HepG2 (cell line): Measurements from ENCODE around the gene SIRPA. TPM values are rescaled to one million over a fixed set of nuclear protein-coding genes. Genes with fewer than 3 reads are reported as not detected.

Experiments used
- ATAC-seq: fragments of 200-7000 bp; cut with Tn5 transposase; 3 replicates; pipeline ENCODE4 v1.9.1; 2020; ENCODE audit warnings: mild to moderate bottlenecking, moderate library complexity
- BruUV-seq: library from RNA; stranded (reverse); fragments of 400-500 nt; replicated peaks from 2 replicates; lab custom pipeline; 2021; lab: Mats Ljungman, UMichigan
- CTCF ChIA-PET: fragments of 300-600 bp; formaldehyde crosslinking; extraction: SDS; loops from one replicate; lab custom pipeline; 2021; ENCODE audit warnings: low total read pairs, inconsistent platforms, low intra/inter-chr PET ratio; lab: Yijun Ruan, JAX
- POLR2A ChIA-PET: fragments of 350-600 bp; sonication (Branson Sonifier 250); formaldehyde crosslinking; loops from one replicate; lab custom pipeline; 2020; ENCODE audit warnings: antibody characterized with exemption, inconsistent platforms; lab: Yijun Ruan, JAX
- DNase-seq: peaks from one replicate; pipeline ENCODE4 v3.0.0-alpha.2; 2015; ENCODE audit warnings: low spot score
- FAIRE-seq: peaks from 3 replicates; lab custom pipeline; 2011; peaks lifted over from hg19 to GRCh38; lab: Jason Lieb, UNC
- H2AFZ ChIP-seq: one replicate; pipeline ENCODE4 v1.6.1; 2011; ENCODE audit warnings: low read length, inconsistent platforms
- H3K27ac ChIP-seq: fragments of 300-600 bp; 3 replicates; pipeline ENCODE4 v1.8.0; 2011; ENCODE audit warnings: mixed run types, mild to moderate bottlenecking, mixed read lengths, low read length, inconsistent platforms; ENCODE audit not compliant: insufficient read depth; ENCODE audit errors: extremely low read length
- H3K27me3 ChIP-seq, 2 experiments: fragments of 200-600 bp in 1 of 2; 2 replicates in 1 of 2; 3 replicates in 1 of 2; pipeline versions ENCODE4 v1.6.0 to v1.8.0; 2011; ENCODE audit warnings: low read length in 2 of 2, mild to moderate bottlenecking in 2 of 2, moderate library complexity in 2 of 2, inconsistent platforms in 1 of 2; ENCODE audit not compliant: insufficient read depth in 2 of 2, control insufficient read depth in 1 of 2
- H3K36me3 ChIP-seq, 2 experiments: fragments of 200-600 bp in 1 of 2; replicated peaks in 1 of 2; 2 replicates in 1 of 2; 3 replicates in 1 of 2; pipeline versions ENCODE4 v1.5.1 to v1.8.0; 2011; ENCODE audit warnings: low read length in 2 of 2, inconsistent platforms in 1 of 2; ENCODE audit not compliant: insufficient read depth in 2 of 2, control insufficient read depth in 1 of 2
- H3K4me1 ChIP-seq: 2 replicates; pipeline ENCODE4 v1.5.1; 2012; ENCODE audit warnings: low read length, inconsistent platforms; ENCODE audit not compliant: insufficient read depth
- H3K4me2 ChIP-seq: 2 replicates; pipeline ENCODE4 v1.6.0; 2011; ENCODE audit warnings: low read depth, low read length, inconsistent platforms
- H3K4me3 ChIP-seq, 3 experiments: fragments of 200-600 bp in 1 of 3; sonication (generic), shearing (Covaris generic) in 1 of 3; replicated peaks in 1 of 3; 2 replicates each; pipeline ENCODE4 v1.5.1; 2011 to 2016; ENCODE audit warnings: low read length in 3 of 3, inconsistent platforms in 2 of 3, low read depth in 2 of 3, mild to moderate bottlenecking in 2 of 3, control low read depth in 1 of 3, mixed read lengths in 1 of 3; ENCODE audit not compliant: insufficient read depth in 1 of 3
- H3K79me2 ChIP-seq: one replicate; pipeline ENCODE4 v1.6.1; 2011; ENCODE audit warnings: low read length, inconsistent platforms; ENCODE audit not compliant: insufficient read depth
- H3K9ac ChIP-seq: 2 replicates; pipeline ENCODE4 v1.6.0; 2011; ENCODE audit warnings: mild to moderate bottlenecking, low read depth, low read length, inconsistent platforms; ENCODE audit not compliant: insufficient read depth
- H3K9me3 ChIP-seq: 2 replicates; pipeline ENCODE4 v1.5.1; 2012; ENCODE audit warnings: mild to moderate bottlenecking, low read length
- H4K20me1 ChIP-seq: 2 replicates; pipeline ENCODE4 v1.6.0; 2011; ENCODE audit warnings: inconsistent platforms, mild to moderate bottlenecking, low read length, moderate library complexity; ENCODE audit not compliant: insufficient read depth
- CHD2 ChIP-seq: IDR thresholded peaks from 2 replicates; pipeline ENCODE4 v1.6.1; 2011; ENCODE audit warnings: low read depth, low read length, improper control_type of control experiment
- MTA1 ChIP-seq: sonication (generic); formaldehyde crosslinking; IDR thresholded peaks from 2 replicates; pipeline ENCODE4 v1.4.0; 2020; ENCODE audit warnings: missing genetic modification reagents, mild to moderate bottlenecking, borderline replicate concordance
- ZNF720 ChIP-seq: sonication (generic); formaldehyde crosslinking; IDR thresholded peaks from 2 replicates; pipeline ENCODE4 v1.4.0; 2020; ENCODE audit warnings: missing genetic modification reagents
- WGBS: methylation state at CpG from one replicate; pipeline ENCODE4 v1.1.6; 2017; ENCODE audit warnings: low lambda C conversion rate; 5-methylcytosine and 5-hydroxymethylcytosine counted together
- in situ Hi-C: cut with HindIII; loops from 2 replicates; pipeline ENCODE4 v1.10.0; 2017; ENCODE audit warnings: low pct_unique_long_range_greater_than_20kb; ENCODE audit not compliant: extremely low pct_ligation_motif_present
- intact Hi-C: fragments of 100-400 bp; cut with micrococcal nuclease; formaldehyde crosslinking; loops from one replicate; pipeline ENCODE4 v1.10.0; 2022; ENCODE audit not compliant: unreplicated experiment
- polyA plus RNA-seq, 8 experiments: library from polyadenylated mRNA; depleted of rRNA in 3 of 8; stranded (reverse) in 7 of 8; unstranded in 1 of 8; fragments of >200 nt; fragmentation: Illumina TruSeq in 4 of 8; extraction: Trizol in 4 of 8; gene quantifications; 2 replicates each; pipeline versions ENCODE4 v1.2.1 to v1.2.3, GENCODE V29; 2011 to 2016; ENCODE audit warnings: low read depth in 4 of 8, missing spikeins in 1 of 8, mixed read lengths in 1 of 8; ENCODE audit not compliant: insufficient read depth in 1 of 8
- total RNA-seq, 5 experiments: library from RNA; depleted of rRNA; stranded (reverse); fragments of >200 nt; fragmentation: Illumina TruSeq; extraction: Trizol; gene quantifications; 2 replicates each; pipeline ENCODE4 v1.2.3, GENCODE V29; 2016; ENCODE audit warnings: low read depth in 1 of 5
- TF ChIP-seq, protein P1 (sequence below): sonication (generic); formaldehyde crosslinking; IDR thresholded peaks from 2 replicates; pipeline ENCODE4 v1.5.0; 2020; ENCODE audit warnings: missing genetic modification reagents, mild to moderate bottlenecking, borderline replicate concordance
- TF ChIP-seq, protein P2 (sequence below): sonication (generic); formaldehyde crosslinking; IDR thresholded peaks from 2 replicates; pipeline ENCODE4 v1.4.0; 2020; ENCODE audit warnings: missing genetic modification reagents, mild to moderate bottlenecking, borderline replicate concordance
- TF ChIP-seq, protein P3 (sequence below): IDR thresholded peaks from 2 replicates; pipeline ENCODE4 v1.6.1; 2016; ENCODE audit warnings: mild to moderate bottlenecking

SIRPA gene
- total and polyA plus RNA-seq, 2 of the 13 experiments (the other 11 are each of a cell fraction or from before 2014, with no cell fraction given), result 7.2 to 17.6 TPM

DNA sequence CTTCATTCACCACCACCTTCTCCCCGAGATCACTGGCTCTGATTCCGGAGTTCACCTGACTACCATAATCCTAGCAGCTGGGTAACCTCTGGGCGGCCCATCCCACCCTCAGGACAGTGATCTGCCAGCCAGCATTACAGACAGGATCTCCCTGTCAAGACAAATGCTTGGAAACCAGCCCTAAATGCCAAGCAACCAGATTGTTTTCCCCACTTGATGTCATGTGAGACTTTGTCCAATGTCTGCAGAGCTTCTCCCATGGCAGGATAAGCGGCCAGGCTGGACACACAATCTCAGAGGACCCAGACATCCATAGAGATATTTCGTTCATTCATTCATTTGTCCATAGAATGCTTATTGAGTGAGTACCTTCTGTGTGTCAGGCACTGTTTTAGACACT lies 66.2 kb downstream of the SIRPA start:
- Histone ChIP-seq H3K79me2 (no peaks in the 10 kb centered on the region), H3K4me3 (no peak overlapping the region), H3K4me1 (peaks cover 5% of the 10 kb centered on the region; the same call in 1 of the 2 replicates), H4K20me1 (no peaks in the 10 kb centered on the region), H3K4me2 (no peak overlapping the region), H3K27ac (no peak overlapping the region), H3K9ac (no peak overlapping the region), H3K9me3 (no peaks in the 10 kb centered on the region), H3K27me3 (peaks cover 2 to 14% of the 10 kb centered on the region in 2 experiments; a peak in 2 of 5 replicates), H3K36me3 (no peaks in the 10 kb centered on the region), H2AFZ (no peak overlapping the region)
- WGBS, result 8% methylated on average over 5 of the region's 5 CpGs
- in situ Hi-C loops (no loop called here), intact Hi-C loops (loop anchor here (5.0 kb wide), 1 partner anchor 1129 kb away; the partner anchor contains the start of gene FAM110A)
- BruUV-seq, result no TSS peak
- ChIA-PET POLR2A (no interaction called here), CTCF (no interaction called here)
- FAIRE-seq (no peak), ATAC-seq (no peak), DNase-seq (no peak)
- TF ChIP-seq MTA1 (no peak), CHD2 (no peak), ZNF720 (CRISPR knock-in tag) (no peak)
- TF ChIP-seq, protein P1, sequence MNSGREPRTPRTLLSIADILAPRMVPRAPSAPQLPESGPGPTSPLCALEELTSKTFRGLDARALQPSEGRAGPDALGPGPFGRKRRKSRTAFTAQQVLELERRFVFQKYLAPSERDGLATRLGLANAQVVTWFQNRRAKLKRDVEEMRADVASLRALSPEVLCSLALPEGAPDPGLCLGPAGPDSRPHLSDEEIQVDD (CRISPR knock-in tag), result no peak
- TF ChIP-seq, protein P2, sequence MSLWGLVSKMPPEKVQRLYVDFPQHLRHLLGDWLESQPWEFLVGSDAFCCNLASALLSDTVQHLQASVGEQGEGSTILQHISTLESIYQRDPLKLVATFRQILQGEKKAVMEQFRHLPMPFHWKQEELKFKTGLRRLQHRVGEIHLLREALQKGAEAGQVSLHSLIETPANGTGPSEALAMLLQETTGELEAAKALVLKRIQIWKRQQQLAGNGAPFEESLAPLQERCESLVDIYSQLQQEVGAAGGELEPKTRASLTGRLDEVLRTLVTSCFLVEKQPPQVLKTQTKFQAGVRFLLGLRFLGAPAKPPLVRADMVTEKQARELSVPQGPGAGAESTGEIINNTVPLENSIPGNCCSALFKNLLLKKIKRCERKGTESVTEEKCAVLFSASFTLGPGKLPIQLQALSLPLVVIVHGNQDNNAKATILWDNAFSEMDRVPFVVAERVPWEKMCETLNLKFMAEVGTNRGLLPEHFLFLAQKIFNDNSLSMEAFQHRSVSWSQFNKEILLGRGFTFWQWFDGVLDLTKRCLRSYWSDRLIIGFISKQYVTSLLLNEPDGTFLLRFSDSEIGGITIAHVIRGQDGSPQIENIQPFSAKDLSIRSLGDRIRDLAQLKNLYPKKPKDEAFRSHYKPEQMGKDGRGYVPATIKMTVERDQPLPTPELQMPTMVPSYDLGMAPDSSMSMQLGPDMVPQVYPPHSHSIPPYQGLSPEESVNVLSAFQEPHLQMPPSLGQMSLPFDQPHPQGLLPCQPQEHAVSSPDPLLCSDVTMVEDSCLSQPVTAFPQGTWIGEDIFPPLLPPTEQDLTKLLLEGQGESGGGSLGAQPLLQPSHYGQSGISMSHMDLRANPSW (CRISPR knock-in tag), result no peak
- TF ChIP-seq, protein P3, sequence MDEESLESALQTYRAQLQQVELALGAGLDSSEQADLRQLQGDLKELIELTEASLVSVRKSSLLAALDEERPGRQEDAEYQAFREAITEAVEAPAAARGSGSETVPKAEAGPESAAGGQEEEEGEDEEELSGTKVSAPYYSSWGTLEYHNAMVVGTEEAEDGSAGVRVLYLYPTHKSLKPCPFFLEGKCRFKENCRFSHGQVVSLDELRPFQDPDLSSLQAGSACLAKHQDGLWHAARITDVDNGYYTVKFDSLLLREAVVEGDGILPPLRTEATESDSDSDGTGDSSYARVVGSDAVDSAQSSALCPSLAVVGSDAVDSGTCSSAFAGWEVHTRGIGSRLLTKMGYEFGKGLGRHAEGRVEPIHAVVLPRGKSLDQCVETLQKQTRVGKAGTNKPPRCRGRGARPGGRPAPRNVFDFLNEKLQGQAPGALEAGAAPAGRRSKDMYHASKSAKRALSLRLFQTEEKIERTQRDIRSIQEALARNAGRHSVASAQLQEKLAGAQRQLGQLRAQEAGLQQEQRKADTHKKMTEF (CRISPR knock-in tag), result no peak
